Stimulated activated CD4-positive, alpha-beta T cell treated with anti-CD3 and anti-CD28 coated beads, Interleukin-12 subunit alpha, Interleukin-12 subunit beta, amount 100 ng/mL, for 24 hours (primary cell): Measurements from ENCODE around the gene ELOVL2.
"Not testable (repeated sequence)": the region's sequence is repeated elsewhere in the genome, so short reads cannot be mapped to it uniquely, and the experiment has no call there.

Experiments
- DNase-seq, 2 experiments: peaks; one replicate each; pipeline ENCODE4 v3.0.0-alpha.2; 2020; ENCODE audit warnings: low read depth in 2 of 2

ELOVL2 gene

GRCh38 chr6:11021714-11022113, 22.4 kb downstream of the ELOVL2 start:
- no peak for DNase-seq

- no peak for DNase-seq
These were observed 23.1 kb downstream of the ELOVL2 start for GRCh38 chr6:11021003-11021402.

GRCh38 chr6:11018225-11018624, 25.9 kb downstream of the ELOVL2 start:
- no peak for DNase-seq

GRCh38 chr6:11017090-11017489, 27.0 kb downstream of the ELOVL2 start:
- no peak for DNase-seq

- DNase-seq = no peak
These were observed 27.7 kb downstream of the ELOVL2 start for GRCh38 chr6:11016452-11016851.

GRCh38 chr6:11015102-11015501, 29.0 kb downstream of the ELOVL2 start:
- DNase-seq = no peak

GRCh38 chr6:11013721-11014070, 30.4 kb downstream of the ELOVL2 start:
- DNase-seq = no peak

GRCh38 chr6:11012976-11013720, 31.0 kb downstream of the ELOVL2 start:
- no peak for DNase-seq

- DNase-seq = no peak
These were observed 31.8 kb downstream of the ELOVL2 start for GRCh38 chr6:11012295-11012754.

- DNase-seq = no peak
These were observed 32.3 kb downstream of the ELOVL2 start for GRCh38 chr6:11011787-11012234.

GRCh38 chr6:11009353-11009752, 34.8 kb downstream of the ELOVL2 start:
- DNase-seq = no peak

GRCh38 chr6:11008821-11009220, 35.3 kb downstream of the ELOVL2 start:
- no peak for DNase-seq

GRCh38 chr6:11007715-11008608, 36.1 kb downstream of the ELOVL2 start:
- no peak for DNase-seq

- DNase-seq = no peak
These were observed 38.0 kb downstream of the ELOVL2 start for GRCh38 chr6:11006061-11006460.

GRCh38 chr6:11003297-11003696, 40.8 kb downstream of the ELOVL2 start:
- DNase-seq = not testable (repeated sequence)

GRCh38 chr6:11002176-11002575, 41.9 kb downstream of the ELOVL2 start:
- no peak for DNase-seq

GRCh38 chr6:10999994-11000393, 44.1 kb downstream of the ELOVL2 start:
- DNase-seq = no peak

- no peak for DNase-seq
These were observed 48.9 kb downstream of the ELOVL2 start for GRCh38 chr6:10995114-10995707.

GRCh38 chr6:10993896-10994295, 50.2 kb downstream of the ELOVL2 start:
- DNase-seq = no peak

GRCh38 chr6:10991115-10991514, 53.0 kb downstream of the ELOVL2 start:
- DNase-seq = no peak

- DNase-seq = no peak
These were observed 54.5 kb downstream of the ELOVL2 start for GRCh38 chr6:10989587-10989986.

- not testable (repeated sequence) for DNase-seq
These were observed 59.1 kb downstream of the ELOVL2 start for GRCh38 chr6:10984959-10985358.
